RPMI8226 (cell line): ENCODE results near the gene HDAC9.

Source experiments
- DNase-seq: peaks from one replicate; pipeline ENCODE4 v3.0.0-alpha.2; 2015

HDAC9 gene

DNA sequence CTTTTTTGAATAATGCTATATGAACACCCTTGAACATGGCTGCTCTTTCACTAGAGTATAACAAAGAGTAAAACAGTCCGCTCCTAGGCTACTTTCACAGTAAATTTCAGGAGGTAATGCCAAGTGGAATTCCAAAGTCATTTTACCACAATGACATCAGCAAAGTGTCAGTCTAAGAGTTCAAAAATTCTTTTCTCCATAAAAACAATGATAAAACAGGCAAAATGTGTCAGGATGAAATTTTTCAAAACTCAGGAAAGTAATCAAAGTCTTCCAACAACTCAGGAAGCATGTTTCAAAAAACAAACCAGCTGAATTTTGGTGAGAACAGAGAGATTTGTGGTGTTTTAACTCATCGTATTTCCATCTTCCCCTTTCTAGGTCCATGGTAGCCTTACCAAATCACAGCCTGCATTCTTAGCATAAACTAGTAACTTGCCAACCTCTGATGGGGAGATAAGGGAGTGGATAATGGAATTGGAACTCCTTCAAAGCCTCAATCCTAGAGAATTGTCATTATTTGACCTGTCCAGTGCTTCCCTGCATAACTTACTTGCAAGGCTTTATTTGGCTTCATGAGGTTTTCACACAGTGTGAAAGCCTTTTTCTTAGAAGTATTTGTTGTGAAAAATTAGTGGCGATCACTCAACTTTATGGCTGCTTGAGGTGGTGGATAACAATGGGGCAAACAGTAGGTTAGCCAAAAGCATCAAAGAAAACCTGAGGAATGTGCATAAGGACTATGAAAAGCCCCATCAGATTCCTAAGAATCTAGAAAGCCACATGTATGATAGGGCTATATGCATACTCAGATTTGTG is 302.7 kb downstream of the HDAC9 start:
- DNase-seq = no peak

DNA sequence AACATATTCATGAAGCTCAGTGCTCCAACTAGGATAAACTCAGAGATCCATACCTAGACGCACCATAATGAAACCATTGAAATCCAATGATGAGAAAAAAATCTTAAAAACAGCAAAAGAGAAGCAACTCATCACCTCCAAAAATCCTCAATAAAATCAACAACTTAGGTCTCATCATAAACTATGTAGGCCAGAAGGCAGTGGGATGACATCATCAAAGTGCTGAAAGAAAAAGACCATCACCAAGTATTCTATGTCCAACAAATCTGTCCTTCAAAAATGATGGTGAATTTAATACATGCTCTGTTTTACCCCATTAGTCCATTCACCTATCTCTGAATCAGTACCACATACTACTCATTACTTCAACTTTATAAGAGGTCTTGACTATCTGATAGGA is 304.4 kb downstream of the HDAC9 start:
- no peak for DNase-seq

DNA sequence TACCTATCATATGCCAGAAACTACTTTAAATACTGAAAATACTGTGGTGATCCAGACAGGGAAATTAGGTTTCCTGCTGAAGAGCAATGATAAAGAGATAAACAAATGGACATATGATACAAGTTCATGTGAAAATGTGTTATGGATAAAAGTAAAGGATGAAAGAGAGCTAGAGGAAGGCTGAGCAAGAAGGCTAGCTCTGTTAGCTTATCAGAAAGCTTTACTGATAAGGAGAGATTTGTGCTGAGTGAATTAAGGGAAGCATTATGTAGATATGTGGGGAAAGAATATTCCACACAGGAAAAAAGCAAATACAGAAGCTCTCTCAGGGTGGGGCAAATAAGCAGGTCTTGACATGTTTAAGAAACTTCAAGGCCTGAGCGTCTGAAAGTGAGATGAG is 308.4 kb downstream of the HDAC9 start:
- no peak for DNase-seq

DNA sequence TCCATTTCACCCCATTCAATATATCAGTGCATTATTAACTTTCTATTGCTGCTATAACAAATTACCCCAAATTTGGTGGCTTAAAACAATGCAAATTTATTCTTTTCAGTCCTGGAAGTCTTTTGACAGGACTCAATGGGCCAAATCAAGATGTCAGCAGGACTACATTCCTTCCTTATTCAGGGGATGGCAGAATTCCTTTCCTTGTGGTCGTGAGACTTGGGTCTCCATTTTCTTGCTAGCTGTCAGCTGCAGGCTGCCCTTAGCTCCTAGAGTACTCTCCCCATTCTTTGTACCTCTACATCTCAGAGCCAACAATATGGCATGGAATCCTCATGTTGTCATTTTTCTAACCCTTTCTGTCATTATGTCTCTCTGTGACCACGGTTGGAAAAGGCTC is 310.6 kb downstream of the HDAC9 start:
- DNase-seq = no peak

DNA sequence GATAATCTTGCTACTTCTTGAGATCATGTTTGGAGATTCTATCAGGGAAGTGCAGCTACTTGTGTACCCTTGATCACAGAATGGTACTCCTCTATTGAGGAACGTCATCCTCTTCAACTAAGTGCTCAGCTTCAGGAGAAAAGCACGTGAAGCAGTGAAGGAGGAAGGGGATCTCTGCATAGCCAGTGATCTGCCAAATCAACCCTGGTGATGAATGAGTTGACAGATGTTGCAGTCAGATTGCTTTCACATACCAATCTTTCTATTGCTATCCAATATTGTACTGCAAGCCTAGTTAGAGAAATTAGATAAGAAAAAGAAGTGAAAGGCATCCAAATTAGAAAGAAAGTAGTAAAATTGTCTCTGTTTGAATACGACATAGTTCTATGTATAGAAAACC is 312.5 kb downstream of the HDAC9 start:
- DNase-seq = no peak

DNA sequence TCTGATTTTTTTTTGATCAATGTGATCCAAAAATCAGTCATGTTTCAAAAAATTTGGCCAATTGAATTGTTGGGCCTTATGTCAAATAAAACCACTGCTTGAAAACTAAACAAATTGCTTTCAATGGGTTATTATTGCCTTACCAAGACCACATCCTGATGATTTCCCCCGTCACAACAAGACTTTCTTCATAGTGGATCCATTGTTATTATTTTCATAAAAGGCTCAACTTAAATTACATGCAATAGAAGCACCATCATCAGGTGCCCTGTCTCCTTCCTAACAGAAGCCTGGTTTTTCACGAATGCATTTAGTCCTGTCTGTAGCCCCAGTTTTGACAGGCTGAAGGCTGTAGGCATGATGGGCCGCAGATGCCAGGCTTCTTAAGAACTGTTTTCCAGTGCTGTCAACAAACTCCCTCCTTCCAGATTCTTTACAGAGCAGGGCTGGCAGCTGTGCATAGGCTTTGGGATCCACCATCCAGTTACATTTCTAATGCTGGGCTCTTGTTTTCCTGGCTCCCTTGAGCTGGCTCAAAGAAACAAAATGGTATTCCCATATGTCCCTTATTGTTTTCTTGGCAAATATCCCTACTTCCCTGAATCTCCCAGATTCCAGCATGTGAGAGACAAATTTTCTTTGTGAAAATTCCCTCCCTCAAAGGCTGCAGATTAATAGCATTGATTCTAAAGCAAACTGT is 319.9 kb downstream of the HDAC9 start:
- no peak for DNase-seq

DNA sequence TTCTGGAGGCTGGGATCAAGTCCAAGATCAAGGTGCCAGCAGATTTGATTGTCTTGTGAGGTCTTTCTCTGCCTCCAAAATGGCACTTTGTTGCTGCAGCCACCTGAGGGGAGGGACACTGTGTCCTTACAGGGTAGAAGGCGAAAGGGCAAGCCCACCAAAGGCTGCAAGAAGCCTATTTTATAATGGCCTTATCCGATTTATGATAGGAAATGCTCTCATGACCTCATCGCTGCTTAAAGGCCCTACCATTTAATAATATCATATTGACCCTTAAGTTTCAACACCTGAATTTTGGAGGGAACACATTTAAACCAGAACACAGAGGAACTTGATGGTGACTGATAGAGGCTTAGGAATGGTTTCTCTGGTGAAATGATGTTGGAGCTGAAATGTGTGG is 325.4 kb downstream of the HDAC9 start:
- no peak for DNase-seq

DNA sequence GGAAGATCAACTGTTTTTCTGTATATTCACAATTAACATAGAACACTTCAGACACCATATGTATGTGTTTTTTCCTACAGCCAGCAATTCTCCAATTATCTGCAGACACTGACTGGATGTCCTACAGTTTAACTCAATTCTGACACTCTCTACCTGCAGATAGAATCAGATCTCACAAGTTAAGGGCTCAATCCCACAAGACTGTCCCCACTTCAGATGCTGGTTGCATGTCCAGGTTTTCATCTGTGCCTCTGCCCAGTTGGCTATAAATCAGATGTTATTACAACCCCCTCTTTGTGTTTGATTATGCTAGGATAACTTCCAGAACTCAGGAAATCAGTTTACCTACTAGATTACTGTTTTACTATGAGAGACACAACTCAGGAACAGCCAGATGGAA is 326.0 kb downstream of the HDAC9 start:
- DNase-seq = no peak

DNA sequence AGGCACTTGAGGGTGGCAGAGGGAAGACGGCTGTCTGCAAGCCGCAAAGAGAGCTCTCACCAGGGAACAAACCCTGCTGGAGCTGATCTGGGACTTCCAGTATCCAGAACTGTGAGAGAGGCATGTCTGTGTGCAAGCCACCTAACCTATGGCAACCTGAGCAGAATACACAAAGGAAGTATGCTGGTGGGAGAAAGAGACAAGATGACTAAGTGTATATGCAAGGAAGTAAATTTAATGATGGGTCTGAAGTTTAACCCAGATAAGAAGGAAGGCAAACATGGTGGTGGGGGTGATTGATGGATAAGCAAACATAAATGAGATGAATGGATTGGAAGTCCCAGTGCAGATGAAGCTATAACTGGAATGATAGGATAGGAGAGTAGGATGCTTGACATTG is 328.6 kb downstream of the HDAC9 start:
- DNase-seq = no peak

DNA sequence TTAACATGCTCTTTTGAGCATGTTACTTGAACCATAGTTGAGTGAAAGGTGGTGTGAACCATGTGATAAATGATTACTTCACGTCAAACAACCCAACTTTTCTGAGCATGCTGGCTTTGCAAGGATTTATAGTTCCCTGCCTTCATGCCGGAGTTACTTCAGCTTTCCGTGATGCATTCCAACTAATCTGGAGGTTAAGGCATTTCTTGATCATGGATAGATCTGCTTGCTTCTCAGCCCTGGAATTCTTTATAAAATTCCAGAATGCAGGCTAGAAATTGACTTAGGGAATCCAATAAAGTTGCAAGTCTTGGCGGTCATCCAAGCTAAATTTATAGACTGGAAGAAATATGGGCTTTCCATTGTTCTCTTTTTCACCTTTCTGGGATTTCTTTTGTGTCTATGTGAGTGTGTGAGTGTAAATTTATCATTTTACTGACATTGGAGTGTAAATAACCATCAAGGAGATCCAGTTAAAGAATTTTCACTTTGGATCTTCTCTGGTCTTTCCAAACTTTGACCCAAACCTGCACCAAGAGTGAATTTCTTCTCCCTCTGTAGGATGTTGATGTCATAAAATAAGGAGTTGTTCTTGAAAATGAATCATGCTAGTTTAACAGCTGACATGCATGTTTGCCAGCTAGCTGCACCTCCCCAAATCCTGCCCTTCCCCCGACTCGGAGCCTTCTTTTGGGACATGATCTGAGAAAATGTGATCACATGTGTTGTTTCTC is 332.9 kb downstream of the HDAC9 start:
- no peak for DNase-seq

DNA sequence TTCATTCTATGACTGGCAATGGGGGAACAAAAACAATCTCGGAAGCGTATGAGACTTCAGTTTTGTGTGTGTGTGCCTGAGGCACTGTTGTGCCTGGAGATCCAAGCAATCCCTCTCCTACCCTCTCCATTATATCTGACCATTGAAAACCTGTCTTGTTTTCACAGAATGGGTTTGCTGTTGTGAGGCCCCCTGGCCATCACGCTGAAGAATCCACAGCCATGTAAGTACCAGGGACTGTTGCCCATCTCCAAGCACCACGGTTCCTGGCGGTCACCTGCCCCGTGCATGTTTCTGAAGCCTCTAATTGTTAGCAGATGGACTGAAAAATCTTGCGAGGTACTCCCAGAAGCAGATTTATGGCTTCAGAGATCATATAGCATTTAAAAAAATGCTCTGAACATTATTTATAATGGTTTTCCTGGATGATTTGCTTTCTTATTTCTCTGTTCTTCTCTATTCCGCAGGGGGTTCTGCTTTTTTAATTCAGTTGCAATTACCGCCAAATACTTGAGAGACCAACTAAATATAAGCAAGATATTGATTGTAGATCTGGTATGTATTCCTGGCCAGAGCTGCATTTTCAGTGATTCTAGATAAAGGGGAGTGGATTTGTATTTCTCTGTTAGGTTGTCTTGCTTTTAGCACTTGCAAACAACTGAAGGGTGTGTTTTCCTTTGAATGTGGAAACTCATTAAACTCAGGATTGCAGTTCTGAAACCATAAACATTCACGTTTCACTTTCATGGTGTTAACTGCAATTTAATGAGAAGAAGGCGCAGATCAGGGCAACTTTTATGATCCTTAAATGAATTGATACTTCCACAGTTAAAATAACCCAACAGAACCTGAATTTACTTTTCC is 333.7 kb downstream of the HDAC9 start:
- no peak for DNase-seq

DNA sequence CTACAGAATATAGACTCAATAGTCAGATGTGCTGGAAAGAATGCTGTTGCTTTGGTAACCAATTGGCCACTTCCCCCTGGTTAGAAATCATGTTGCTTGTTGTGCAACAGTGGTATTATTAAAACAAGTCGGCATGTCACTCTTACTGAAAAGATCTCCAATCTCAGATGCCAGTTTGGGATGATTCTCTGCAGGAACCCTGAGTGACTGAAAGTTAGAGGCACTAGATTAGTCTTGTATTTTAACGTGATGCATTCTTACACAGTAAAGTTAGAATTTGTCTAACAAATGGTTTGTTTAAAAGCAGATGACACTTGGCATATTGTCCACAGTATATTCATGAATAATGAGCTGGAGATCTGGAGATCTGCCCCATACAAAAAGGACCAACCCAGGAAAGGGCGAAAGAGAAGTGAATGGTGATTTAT is 334.3 kb downstream of the HDAC9 start:
- DNase-seq = no peak

DNA sequence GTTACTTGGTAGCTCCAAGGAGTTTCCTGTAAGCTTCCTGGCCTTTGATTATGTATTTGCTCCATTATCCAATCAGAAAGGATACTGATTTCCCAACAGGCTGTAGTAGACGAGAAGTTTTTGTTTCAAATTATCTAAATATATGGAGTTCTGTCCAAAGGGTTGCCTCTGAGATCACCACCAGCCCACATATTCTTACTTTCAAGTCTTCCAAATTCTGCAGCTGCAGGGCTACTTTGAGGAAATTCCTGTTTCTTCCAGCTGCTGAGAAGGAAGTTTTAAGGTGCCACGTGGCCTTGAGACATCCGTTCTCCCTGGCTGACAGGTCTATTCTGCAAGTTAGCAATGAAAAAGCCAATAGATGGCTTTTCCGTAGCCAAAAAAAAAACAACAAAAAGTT is 335.9 kb downstream of the HDAC9 start:
- DNase-seq = no peak

DNA sequence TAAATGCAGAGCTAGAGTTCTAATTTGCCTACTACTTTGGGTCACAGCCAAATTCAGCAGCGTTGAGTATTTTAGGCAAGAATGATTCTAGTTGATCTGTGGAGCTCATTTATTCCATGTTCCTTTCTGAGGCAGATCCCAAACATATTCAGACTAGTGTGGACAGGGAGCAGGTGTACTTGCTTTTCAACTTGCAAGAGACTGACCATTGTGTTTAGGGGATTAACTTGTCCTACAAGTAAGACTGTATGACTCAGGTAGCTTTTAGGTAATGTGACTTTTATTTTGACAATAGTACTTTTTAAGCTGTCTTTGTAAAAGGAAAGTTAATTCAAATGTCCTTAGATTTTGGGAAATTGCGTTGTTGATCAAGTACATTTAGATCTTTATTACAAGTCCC is 336.4 kb downstream of the HDAC9 start:
- DNase-seq = no peak

DNA sequence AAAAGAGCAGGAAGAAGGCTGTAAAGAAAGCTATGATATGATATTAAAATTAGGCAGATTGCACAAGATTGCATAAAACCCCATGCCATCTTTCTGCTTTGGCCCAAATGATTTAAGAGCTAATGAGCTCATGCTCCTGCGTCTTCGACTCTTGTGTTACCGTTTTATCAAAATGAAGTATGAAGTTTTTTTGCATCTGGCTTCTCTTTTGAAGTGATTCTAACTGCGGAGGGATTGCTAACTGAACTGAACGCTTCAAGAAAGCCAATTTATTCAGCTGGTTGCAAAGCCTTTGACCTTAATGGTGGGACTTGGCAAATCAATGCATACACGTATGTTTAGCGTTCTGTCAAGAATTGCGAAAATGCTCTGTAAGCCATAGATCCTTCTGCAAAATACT is 339.0 kb downstream of the HDAC9 start:
- DNase-seq = no peak

DNA sequence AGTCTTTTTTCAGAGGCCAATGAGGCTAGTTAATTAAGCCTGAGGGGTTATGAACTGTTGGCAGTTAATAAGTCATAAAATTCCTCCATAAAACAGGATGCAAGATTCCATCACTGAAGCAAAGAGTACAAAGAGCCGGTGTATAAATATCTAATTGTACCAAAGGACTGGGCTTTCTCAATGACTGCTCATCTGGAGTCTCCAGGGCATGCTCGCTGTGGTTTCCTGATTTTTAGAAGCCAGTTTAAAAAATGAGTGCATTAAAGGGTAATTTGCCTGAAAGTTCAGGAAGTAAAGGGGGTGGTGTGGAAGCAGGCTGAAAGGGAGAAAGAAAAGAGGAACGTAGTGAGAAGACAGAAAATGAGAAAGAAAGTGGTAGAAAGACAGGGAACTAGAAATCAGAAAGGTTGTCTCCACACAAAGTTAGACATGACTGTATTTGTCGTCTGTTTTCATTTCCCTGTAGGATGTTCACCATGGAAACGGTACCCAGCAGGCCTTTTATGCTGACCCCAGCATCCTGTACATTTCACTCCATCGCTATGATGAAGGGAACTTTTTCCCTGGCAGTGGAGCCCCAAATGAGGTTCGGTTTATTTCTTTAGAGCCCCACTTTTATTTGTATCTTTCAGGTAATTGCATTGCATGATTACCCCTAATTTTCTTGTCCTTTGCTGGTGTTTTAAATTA is 339.6 kb downstream of the HDAC9 start:
- no peak for DNase-seq

DNA sequence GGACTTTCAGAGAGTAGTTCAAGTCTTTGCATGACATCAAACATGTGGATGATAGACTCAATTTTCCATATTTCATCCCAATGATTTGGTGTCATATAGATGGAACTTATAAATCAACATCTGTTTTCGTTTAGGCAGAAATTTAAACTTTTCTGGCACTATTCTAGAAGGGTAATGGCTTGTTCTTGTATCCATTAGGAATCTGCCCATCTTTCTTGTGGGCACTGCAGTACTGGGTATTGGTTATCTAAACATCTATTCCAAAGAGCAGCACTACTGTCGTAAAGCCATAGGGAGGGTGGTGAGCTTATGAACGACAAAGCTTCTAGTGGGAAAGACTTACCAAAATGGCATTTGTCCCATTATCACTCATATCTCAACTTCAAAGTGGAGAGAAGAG is 348.4 kb downstream of the HDAC9 start:
- no peak for DNase-seq

DNA sequence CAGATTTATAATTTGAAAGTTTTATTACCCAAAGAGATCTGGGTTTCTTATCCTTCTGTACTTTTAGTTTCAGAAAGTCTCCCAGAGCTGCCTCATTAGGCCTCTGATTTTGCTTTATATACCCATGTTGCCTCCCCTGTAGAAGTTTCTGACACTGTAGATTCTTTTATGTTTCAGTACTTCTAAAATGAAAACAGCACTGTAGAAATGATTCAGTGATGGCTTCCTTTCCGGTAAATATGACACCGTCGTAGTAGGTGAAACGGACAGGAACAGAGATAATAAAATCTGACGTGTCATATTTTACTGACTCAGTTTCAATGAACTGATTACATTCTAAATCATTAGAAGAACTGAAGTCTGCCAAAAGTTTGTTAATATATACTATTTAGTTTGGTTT is 349.2 kb downstream of the HDAC9 start:
- DNase-seq = no peak

DNA sequence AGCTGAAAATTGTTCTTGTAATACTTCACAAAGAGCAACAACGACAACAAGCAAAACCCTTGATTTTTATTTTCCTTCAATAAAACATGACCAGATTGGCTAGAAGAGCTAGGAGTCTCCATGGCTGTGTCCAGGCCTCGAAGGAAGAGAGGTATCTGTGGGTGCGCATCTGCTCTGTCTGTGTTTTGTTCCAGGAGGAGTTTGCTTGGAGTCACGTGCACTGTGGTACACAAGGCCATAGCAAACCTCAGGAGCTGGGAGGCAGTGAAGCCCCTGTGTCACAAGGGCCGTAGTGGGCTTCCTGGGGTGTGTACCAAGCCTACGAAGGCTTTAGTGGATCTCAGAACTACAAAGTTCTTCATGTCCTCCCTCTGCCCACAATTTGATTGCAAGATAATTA is 350.2 kb downstream of the HDAC9 start:
- no peak for DNase-seq

DNA sequence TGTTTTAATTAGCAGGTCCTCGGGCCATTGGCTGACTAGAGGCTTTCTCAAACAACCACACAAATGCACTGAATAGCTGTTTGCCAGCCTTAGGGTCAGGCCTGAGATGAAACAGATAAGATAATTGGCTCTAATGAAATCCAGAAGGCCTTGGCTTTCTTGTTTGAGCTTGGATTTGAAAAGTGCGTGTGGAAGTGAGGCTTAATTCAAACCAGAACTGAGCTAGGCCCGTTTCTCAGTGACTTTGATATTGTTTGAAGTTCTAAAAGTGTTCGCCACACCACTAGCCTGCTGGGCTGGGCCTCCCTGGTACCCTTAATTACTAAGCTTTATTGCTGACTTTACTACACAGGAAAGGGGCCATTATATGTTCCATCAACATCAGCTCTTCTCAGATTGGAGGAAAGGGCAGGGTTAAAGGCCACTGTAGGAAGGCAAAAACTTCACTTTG is 351.2 kb downstream of the HDAC9 start:
- DNase-seq = no peak

DNA sequence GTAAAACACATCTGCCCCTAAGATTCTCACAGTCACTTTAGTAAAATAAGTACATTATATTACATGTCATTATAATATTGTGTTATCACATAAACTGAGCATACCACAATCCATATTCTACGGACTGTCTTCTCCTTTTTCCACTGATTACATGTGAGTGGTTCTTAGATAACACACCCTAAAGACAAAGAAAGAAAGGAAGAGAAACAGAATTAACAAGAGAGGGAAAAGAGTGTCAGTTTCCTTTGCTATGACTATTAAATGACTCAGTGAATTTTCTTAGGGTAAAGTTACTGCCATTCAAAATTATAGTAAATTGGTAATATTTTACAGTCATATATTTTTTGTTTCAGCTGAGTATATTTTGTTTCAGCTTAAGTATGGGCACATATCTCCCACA is 353.6 kb downstream of the HDAC9 start:
- DNase-seq = no peak

DNA sequence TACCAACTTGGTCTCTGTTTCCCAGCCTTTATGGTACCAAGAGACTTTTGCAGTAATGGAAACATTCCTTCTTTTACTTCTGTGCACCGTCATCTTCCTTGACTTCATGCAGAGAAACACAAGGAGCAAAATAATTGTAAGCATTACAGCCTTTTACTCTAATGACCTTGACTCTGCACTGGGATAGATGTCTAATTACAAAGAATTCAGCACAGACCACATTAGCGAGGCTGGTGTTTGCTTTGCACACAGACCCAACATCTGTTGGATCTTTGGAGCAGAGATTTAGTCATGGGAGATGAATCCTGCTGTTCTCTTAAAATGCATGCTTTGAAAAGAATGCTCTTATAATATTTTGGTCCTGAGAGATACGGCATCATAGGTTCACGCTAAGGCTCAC is 360.2 kb downstream of the HDAC9 start:
- no peak for DNase-seq
